Measurements from ENCODE around the gene PDAP1.
"Not testable (repeated sequence)": the region's sequence is repeated elsewhere in the genome, so short reads cannot be mapped to it uniquely, and the experiment has no call there.

DNA sequence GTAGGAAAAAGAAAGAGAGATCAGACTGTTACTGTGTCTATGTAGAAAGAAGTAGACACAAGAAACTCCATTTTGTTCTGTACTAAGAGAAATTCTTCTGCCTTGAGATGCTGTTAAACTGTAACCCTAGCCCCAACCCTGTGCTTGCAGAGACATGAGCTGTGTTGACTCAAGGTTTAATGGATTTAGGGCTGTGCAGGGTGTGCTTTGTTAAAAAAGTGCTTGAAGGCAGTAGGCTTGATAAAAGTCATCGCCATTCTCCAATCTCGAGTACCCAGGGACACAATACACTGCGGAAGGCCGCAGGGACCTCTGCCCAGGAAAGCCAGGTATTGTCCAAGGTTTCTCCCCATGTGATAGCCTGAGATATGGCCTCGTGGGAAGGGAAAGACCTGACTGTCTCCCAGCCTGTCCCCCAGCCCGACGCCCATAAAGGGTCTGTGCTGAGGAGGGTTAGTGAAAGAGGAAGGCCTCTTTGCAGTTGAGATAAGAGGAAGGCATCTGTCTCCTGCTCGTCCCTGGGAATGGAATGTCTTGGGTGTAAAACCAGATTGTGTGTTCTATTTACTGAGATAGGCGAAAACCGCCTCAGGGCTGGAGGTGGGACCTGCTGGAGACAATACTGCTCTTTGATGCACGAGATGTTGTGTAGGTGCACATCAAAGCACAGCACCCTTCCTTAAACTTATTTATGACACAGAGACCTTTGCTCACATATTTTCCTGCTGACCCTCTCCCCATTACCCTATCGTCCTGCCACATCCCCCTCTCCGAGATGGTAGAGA, 23.6 kb upstream of the PDAP1 start:
- TF ChIP-seq, protein P1, sequence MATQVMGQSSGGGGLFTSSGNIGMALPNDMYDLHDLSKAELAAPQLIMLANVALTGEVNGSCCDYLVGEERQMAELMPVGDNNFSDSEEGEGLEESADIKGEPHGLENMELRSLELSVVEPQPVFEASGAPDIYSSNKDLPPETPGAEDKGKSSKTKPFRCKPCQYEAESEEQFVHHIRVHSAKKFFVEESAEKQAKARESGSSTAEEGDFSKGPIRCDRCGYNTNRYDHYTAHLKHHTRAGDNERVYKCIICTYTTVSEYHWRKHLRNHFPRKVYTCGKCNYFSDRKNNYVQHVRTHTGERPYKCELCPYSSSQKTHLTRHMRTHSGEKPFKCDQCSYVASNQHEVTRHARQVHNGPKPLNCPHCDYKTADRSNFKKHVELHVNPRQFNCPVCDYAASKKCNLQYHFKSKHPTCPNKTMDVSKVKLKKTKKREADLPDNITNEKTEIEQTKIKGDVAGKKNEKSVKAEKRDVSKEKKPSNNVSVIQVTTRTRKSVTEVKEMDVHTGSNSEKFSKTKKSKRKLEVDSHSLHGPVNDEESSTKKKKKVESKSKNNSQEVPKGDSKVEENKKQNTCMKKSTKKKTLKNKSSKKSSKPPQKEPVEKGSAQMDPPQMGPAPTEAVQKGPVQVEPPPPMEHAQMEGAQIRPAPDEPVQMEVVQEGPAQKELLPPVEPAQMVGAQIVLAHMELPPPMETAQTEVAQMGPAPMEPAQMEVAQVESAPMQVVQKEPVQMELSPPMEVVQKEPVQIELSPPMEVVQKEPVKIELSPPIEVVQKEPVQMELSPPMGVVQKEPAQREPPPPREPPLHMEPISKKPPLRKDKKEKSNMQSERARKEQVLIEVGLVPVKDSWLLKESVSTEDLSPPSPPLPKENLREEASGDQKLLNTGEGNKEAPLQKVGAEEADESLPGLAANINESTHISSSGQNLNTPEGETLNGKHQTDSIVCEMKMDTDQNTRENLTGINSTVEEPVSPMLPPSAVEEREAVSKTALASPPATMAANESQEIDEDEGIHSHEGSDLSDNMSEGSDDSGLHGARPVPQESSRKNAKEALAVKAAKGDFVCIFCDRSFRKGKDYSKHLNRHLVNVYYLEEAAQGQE (IDR thresholded peaks at IDR 0.05; ENCODE audit: insufficient read depth in 1 of 2, low read depth in 2 of 2, low read length in 1 of 2), result not testable (repeated sequence)
- TF ChIP-seq, protein P2, sequence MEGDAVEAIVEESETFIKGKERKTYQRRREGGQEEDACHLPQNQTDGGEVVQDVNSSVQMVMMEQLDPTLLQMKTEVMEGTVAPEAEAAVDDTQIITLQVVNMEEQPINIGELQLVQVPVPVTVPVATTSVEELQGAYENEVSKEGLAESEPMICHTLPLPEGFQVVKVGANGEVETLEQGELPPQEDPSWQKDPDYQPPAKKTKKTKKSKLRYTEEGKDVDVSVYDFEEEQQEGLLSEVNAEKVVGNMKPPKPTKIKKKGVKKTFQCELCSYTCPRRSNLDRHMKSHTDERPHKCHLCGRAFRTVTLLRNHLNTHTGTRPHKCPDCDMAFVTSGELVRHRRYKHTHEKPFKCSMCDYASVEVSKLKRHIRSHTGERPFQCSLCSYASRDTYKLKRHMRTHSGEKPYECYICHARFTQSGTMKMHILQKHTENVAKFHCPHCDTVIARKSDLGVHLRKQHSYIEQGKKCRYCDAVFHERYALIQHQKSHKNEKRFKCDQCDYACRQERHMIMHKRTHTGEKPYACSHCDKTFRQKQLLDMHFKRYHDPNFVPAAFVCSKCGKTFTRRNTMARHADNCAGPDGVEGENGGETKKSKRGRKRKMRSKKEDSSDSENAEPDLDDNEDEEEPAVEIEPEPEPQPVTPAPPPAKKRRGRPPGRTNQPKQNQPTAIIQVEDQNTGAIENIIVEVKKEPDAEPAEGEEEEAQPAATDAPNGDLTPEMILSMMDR (IDR thresholded peaks at IDR 0.05), result not testable (repeated sequence)
